GM12872 (cell line): ENCODE results near the gene POLR1E.

Source experiments
- TF ChIP-seq, protein P1 (sequence below): IDR thresholded peaks from 3 replicates; pipeline ENCODE4 v1.5.1; 2011; ENCODE audit warnings: low read depth, mild to moderate bottlenecking, low read length, moderate library complexity; ENCODE audit not compliant: insufficient read depth

POLR1E gene

DNA sequence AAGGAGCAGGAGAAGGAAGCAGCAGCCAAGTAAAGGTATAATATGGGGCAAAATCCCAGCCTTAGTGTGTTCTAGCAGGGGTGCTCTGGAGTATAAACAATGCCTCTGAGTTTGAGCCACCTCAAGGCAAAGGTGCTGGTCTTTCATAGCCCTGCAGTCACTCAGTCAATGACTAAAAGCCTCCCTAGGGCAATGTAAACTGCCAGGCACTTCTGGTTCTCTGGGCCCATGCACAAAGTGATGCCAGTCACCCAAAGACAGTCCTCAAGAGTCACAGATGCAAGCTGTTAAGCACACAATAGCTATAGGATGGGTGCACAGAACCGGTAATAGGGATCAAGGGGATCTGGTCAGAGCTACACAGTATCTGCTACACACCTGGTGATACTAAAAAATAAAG, 33.1 kb upstream of the POLR1E start:
- TF ChIP-seq, protein P1, sequence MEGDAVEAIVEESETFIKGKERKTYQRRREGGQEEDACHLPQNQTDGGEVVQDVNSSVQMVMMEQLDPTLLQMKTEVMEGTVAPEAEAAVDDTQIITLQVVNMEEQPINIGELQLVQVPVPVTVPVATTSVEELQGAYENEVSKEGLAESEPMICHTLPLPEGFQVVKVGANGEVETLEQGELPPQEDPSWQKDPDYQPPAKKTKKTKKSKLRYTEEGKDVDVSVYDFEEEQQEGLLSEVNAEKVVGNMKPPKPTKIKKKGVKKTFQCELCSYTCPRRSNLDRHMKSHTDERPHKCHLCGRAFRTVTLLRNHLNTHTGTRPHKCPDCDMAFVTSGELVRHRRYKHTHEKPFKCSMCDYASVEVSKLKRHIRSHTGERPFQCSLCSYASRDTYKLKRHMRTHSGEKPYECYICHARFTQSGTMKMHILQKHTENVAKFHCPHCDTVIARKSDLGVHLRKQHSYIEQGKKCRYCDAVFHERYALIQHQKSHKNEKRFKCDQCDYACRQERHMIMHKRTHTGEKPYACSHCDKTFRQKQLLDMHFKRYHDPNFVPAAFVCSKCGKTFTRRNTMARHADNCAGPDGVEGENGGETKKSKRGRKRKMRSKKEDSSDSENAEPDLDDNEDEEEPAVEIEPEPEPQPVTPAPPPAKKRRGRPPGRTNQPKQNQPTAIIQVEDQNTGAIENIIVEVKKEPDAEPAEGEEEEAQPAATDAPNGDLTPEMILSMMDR: no peak

GRCh38 chr9:37453827-37454226, 31.9 kb upstream of the POLR1E start:
- TF ChIP-seq, protein P1: no peak

GRCh38 chr9:37454238-37454637, 31.5 kb upstream of the POLR1E start:
- TF ChIP-seq, protein P1: no peak

DNA sequence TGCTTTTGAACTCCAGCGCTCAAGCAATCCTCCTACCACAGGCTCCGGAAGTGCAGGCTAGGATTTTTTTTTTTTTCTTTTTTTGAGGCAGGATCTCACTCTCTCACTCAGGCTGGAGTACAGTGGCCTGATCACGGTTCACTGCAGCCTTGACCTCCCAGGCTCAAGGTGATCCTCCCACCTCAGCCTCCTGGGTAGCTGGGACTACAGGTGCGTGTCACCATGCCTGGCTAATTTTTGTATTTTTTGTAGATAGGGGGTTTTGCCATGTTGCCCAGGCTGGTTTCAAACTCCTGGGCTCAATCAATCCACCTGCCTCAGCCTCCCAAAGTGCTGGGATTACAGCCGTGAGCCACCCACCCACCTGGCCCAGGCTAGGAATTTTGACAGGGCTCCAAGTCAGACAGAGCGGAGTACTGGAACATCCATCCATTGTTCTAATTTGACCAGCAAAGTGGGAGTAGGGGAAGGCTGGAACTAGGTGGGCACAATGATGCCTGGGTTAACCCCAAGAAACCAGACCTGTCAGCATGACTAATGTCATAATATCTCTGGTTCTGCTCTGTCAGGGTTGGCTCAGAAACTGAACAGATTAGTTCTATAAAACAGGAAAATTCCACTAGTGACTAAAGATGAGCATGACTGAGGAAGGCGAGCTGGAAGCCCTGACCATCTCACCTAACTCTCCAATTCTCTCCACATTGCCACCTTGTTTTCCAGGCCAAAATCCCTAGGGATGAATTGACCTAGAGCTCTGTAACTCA, 29.7 kb upstream of the POLR1E start:
- TF ChIP-seq, protein P1: no peak

- TF ChIP-seq, protein P1: no peak
Observed at GRCh38 chr9:37456817-37457216, 28.9 kb upstream of the POLR1E start.

DNA sequence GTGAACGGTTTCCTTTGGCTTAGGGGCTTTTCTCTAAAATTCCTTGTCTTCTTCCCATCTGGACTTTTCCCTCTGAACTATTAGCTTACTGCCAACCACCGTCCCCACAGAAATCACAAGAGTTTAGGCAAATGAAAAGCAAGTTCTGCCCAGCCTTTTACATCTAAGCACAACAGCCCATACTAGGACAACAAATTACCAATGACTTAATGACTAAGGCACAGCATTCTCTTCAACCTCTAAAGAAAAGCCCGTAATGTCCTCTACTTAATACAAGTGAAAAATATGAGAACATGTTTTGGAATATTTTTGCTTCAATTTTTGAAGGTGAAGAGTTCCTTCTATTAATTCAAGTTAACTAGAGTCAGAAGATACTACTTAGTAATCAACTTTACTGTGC, 21.7 kb upstream of the POLR1E start:
- TF ChIP-seq, protein P1: no peak

DNA sequence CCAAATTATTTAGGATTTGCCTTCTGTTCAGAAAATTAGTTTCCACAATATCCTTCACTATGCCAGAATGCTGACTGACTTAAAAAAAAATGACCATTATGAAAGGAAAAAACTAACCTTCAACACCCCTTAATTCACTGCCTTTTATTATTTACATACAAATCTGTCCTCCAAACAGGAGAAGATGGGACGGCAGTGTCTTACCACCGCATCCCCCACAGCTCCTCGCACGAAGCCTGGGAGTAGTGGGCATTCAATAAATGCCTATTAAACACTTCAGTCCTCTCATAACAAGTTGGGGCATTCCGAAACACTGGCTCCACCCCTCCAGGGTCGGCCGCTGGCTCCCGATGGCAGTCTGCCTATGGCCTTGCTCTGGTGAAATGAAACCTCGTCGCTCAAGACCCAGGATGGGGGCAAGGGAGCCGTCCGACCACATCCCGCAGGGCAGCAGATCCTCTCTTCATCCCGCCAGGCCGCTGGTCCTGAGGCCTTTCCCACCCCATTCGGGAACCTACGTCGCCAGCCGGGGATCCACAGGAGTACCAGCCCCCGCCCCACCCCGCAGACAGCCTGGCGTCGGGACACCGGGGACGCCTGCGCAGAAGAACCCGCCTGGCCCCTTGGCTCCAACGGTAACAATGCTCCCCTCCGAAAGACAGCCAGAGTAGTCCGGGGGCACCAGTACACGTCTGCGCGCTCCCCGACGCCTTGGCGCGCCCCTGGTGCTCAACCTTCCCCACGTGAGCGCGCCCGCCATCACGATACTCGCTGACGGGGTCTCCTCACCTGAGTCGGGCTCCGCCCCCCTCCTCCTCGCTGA, 21.1 kb upstream of the POLR1E start:
- TF ChIP-seq, protein P1: no peak
